ENCODE data around the gene NUB1.

Gene NUB1

GRCh38 chr7:151425670-151426440 is 84.2 kb downstream of the NUB1 start:
- no peak for DNase-seq (ENCODE audit: low spot score)

- DNase-seq (ENCODE audit: low spot score), result no peak
Measured at GRCh38 chr7:151426441-151426903, 84.9 kb downstream of the NUB1 start.

DNA sequence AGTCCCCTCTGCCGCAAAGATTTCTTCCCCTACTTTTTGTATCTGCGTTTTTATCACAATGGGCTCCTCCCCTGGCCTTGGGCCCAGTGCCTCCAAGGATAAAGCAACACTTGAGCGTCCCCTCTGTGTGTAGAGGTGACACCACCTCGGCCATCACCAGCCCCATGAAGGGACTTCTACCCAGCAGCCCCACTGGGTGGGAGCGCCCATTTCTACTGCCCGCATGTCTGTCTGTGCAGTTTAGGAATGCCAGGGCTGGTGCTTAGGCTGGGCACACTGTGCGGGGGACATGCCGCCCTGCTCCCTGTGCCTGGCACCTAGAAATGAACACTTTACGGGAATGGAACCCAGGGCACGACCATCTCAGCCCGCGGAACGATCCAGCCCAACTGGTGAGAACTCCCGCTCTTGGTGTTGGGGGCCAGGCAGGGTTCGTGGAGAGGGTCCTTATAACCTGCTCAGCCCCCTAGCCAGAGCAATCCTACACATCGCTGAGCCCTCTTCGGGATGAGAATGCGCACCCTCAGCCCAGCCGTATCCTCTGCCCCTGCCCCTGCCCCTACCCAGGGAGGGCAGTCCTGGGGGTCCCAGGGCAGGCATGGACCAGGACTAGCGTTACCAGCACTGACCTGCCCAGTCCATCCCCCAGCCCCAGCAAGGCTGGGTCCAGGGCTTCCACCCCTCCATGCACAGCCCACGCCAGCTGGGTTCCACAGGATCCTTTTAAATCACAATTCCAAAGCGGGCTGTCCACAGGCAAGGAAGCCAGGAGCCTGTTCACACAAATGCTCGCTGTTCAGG is 85.5 kb downstream of the NUB1 start:
- DNase-seq (ENCODE audit: low spot score), result no peak

- no peak for DNase-seq (ENCODE audit: low spot score)
Measured at GRCh38 chr7:151427705-151428377, 86.2 kb downstream of the NUB1 start.

Data from activated CD4-positive, alpha-beta T cell treated with anti-CD3 and anti-CD28 coated beads, Interleukin-2, Interleukin-4, amounts not matched to agents 100 ng/mL and 50 ng/mL, durations not matched to agents 16 hours and 8 hours (primary cell).